ENCODE measurements around the gene TRPV2. TPM values are rescaled to one million over a fixed set of nuclear protein-coding genes. Genes with fewer than 3 reads are reported as not detected.
"Not testable (repeated sequence)": the region's sequence is repeated elsewhere in the genome, so short reads cannot be mapped to it uniquely, and the experiment has no call there.

The TRPV2 gene
- total and polyA plus RNA-seq, 2 experiments from 2014 or later = 1.7 to 3.2 TPM

DNA sequence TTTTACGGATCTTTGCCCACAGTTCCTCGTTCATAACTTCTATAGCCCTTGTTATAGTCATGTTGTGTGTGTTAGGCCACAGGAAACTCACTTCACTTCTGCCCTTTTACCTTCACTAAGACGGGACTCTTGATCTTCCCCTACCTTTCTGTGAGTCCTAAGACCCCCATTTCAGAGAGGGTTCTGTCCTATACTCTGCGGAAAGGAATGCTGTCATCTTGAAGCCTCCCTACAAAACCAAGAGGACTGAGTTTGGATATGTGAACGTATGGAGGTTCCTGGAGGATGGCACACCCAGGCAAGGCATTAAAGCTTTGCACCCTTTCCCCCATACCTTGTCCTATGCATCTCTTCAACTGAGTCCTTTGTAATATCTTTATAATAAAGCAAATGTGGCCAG is 30.8 kb upstream of the TRPV2 start (continued):
- TF ChIP-seq EZH2 (IDR thresholded peaks at IDR 0.05; ENCODE audit: low read depth, unreplicated experiment) (no peak), ZNF114 (CRISPR knock-in tag; IDR thresholded peaks at IDR 0.05) (no peak), STAT1 (IDR thresholded peaks at IDR 0.05; ENCODE audit: unreplicated experiment) (no peak), CREB1 (CRISPR knock-in tag; IDR thresholded peaks at IDR 0.05; ENCODE audit: low read depth) (no peak), ZNF331 (CRISPR knock-in tag; IDR thresholded peaks at IDR 0.05; ENCODE audit: low read depth) (no peak)

DNA sequence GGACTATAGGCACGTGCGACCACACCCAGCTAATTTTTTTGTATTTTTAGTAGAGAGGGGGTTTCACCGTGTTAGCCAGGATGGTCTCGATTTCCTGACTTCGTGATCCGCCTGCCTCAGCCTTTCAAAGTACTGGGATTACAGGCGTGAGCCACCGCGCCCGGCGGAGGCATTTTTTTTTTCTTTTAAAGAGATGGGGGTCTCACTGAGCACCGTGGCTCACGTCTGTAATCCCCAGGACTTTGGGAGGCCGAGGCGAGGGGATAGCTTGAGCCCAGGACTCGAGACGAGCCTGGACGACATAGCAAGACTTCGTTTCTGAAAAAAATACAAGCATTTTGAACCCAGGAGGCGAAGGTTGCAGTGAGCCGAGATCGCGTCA is 29.3 kb upstream of the TRPV2 start:
- H4K20me1 ChIP-seq (replicated peaks; ENCODE audit: insufficient read depth); ATAC-seq; H3K9me3 Mint-ChIP-seq; H3K27me3 ChIP-seq (ENCODE audit: insufficient read depth); H3K9me2 ChIP-seq (ENCODE audit: insufficient read depth); H3K4me1 ChIP-seq (ENCODE audit: insufficient read depth); DNase-seq (ENCODE audit: low spot score): not testable (repeated sequence)
- Histone ChIP-seq H3K27ac (ENCODE audit: low read depth) (peak overlapping the region; percentile 98), H3K4me3 (peak overlapping the region; percentile 52), H2AFZ (peak overlapping the region; percentile 54; the same call in 1 of the 2 replicates), H3K36me3 (ENCODE audit: insufficient read depth) (peaks cover 11% of the 10 kb centered on the region; the same call in 1 of the 2 replicates), H3K4me2 (peak overlapping the region; percentile 61), H3F3A (replicated peaks; ENCODE audit: low read depth) (peaks cover 29% of the 10 kb centered on the region), H3K79me2 (replicated peaks; ENCODE audit: insufficient read depth) (peaks cover 23% of the 10 kb centered on the region)
- H3K4me1 Mint-ChIP-seq = peaks cover 31% of the 10 kb centered on the region
- peak overlapping the region; percentile 98; the same call in 1 of the 2 replicates for H3K27ac Mint-ChIP-seq
- peaks cover 42% of the 10 kb centered on the region for H3K36me3 Mint-ChIP-seq (ENCODE audit: low read depth)
- peak overlapping the region; percentile 85 for H3K4me3 Mint-ChIP-seq
- peaks cover 10% of the 10 kb centered on the region for H3K27me3 Mint-ChIP-seq (ENCODE audit: insufficient read depth, low read depth, poor library complexity)

DNA sequence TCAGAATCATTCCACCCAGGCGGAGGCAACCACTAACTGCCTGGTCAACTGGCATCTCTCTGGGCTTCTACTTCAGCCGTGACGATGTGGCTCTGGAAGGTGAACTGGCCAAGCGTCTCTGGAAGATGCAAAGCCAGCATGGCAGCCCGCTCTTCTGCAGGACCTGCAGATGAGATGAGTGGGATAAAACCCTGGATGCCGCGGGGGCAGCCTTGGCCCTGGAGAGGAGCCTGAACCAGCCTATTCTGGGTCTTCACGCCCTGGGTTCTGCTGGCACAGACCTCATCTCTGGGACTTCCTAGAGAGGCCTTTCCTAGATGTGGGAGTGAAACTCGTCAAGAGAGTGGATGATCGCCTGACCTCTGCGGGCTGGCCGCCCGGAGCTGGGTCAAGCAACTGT is 23.9 kb upstream of the TRPV2 start:
- Histone ChIP-seq H3K79me2 (replicated peaks; ENCODE audit: insufficient read depth) (no peaks in the 10 kb centered on the region; the same call in 1 of the 2 replicates), H4K20me1 (replicated peaks; ENCODE audit: insufficient read depth) (no peaks in the 10 kb centered on the region), H3K27ac (ENCODE audit: low read depth) (no peak overlapping the region), H3K36me3 (ENCODE audit: insufficient read depth) (no peaks in the 10 kb centered on the region), H3K9me2 (ENCODE audit: insufficient read depth) (no peaks in the 10 kb centered on the region), H3F3A (replicated peaks; ENCODE audit: low read depth) (no peaks in the 10 kb centered on the region), H3K4me1 (ENCODE audit: insufficient read depth) (peaks cover 6% of the 10 kb centered on the region; the same call in 1 of the 2 replicates), H3K27me3 (ENCODE audit: insufficient read depth) (no peaks in the 10 kb centered on the region), H3K4me2 (no peak overlapping the region), H3K4me3 (no peak overlapping the region), H2AFZ (no peak overlapping the region)
- peaks cover 9% of the 10 kb centered on the region; the same call in 2 of the 3 replicates for H3K4me1 Mint-ChIP-seq
- no peak overlapping the region for H3K4me3 Mint-ChIP-seq
- H3K36me3 Mint-ChIP-seq (ENCODE audit: low read depth) = peaks cover 9% of the 10 kb centered on the region; the same call in 2 of the 3 replicates
- peaks cover 12% of the 10 kb centered on the region for H3K27me3 Mint-ChIP-seq (ENCODE audit: insufficient read depth, low read depth, poor library complexity)
- no peak overlapping the region for H3K27ac Mint-ChIP-seq
- TF ChIP-seq, protein P1, sequence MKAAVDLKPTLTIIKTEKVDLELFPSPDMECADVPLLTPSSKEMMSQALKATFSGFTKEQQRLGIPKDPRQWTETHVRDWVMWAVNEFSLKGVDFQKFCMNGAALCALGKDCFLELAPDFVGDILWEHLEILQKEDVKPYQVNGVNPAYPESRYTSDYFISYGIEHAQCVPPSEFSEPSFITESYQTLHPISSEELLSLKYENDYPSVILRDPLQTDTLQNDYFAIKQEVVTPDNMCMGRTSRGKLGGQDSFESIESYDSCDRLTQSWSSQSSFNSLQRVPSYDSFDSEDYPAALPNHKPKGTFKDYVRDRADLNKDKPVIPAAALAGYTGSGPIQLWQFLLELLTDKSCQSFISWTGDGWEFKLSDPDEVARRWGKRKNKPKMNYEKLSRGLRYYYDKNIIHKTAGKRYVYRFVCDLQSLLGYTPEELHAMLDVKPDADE (IDR thresholded peaks at IDR 0.05) = no peak
- no peak for TF ChIP-seq EZH2 (IDR thresholded peaks at IDR 0.05; ENCODE audit: low read depth, unreplicated experiment)
- TF ChIP-seq, protein P2, sequence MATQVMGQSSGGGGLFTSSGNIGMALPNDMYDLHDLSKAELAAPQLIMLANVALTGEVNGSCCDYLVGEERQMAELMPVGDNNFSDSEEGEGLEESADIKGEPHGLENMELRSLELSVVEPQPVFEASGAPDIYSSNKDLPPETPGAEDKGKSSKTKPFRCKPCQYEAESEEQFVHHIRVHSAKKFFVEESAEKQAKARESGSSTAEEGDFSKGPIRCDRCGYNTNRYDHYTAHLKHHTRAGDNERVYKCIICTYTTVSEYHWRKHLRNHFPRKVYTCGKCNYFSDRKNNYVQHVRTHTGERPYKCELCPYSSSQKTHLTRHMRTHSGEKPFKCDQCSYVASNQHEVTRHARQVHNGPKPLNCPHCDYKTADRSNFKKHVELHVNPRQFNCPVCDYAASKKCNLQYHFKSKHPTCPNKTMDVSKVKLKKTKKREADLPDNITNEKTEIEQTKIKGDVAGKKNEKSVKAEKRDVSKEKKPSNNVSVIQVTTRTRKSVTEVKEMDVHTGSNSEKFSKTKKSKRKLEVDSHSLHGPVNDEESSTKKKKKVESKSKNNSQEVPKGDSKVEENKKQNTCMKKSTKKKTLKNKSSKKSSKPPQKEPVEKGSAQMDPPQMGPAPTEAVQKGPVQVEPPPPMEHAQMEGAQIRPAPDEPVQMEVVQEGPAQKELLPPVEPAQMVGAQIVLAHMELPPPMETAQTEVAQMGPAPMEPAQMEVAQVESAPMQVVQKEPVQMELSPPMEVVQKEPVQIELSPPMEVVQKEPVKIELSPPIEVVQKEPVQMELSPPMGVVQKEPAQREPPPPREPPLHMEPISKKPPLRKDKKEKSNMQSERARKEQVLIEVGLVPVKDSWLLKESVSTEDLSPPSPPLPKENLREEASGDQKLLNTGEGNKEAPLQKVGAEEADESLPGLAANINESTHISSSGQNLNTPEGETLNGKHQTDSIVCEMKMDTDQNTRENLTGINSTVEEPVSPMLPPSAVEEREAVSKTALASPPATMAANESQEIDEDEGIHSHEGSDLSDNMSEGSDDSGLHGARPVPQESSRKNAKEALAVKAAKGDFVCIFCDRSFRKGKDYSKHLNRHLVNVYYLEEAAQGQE (IDR thresholded peaks at IDR 0.05; ENCODE audit: unreplicated experiment) = no peak
- H3K9me3 Mint-ChIP-seq = no peaks in the 10 kb centered on the region; the same call in 2 of the 3 replicates
- no peak for ATAC-seq
- no peak for DNase-seq (ENCODE audit: low spot score)

DNA sequence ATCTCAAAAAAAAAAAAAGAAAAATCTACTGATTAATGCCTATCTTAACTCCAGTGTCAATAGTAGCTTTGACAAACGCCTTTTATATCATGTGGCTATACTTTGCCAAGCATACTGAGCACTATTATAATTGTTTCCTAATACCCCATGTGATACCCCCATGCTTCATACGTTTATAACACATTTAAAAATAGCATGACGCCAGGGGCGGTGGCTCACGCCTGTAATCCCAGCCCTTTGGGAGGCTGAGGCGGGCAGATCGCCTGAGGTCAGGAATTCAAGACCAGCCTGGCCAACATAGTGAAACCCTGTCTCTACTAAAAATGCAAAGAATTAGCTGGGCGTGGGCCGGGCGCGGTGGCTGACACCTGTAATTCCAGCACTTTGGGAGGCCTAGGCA is 22.9 kb upstream of the TRPV2 start:
- not testable (repeated sequence) for H3K27ac Mint-ChIP-seq; H3K9me2 ChIP-seq (ENCODE audit: insufficient read depth); H3K27me3 ChIP-seq (ENCODE audit: insufficient read depth); H4K20me1 ChIP-seq (replicated peaks; ENCODE audit: insufficient read depth); H3K36me3 Mint-ChIP-seq (ENCODE audit: low read depth); H3K27me3 Mint-ChIP-seq (ENCODE audit: insufficient read depth, low read depth, poor library complexity); H3K27ac ChIP-seq (ENCODE audit: low read depth); H3F3A ChIP-seq (replicated peaks; ENCODE audit: low read depth); H3K4me3 ChIP-seq; ATAC-seq; H3K4me3 Mint-ChIP-seq; DNase-seq (ENCODE audit: low spot score); H3K36me3 ChIP-seq (ENCODE audit: insufficient read depth); H3K79me2 ChIP-seq (replicated peaks; ENCODE audit: insufficient read depth); H3K9me3 Mint-ChIP-seq; H3K4me2 ChIP-seq; H2AFZ ChIP-seq; H3K4me1 ChIP-seq (ENCODE audit: insufficient read depth)
- H3K4me1 Mint-ChIP-seq = peaks cover 12% of the 10 kb centered on the region; the same call in 2 of the 3 replicates

DNA sequence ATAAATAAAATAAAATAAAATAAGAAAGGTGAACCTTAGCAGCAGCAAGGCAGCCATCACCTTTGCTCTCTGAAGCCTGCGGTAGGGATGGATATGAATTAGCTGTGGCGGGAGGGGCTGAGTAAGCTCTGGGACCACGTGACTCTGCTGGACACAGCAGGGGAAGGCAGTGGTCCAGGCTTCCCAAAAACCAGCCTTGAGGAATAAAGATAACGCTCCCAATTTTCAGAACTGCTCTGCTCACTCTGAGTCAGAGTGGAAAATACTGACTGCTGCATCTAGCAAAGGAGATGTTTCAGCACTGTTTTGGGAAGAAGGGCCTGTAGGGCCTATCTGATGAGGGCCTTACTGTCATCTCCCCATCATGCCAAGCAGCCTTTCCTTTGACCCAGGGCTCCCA is 19.5 kb upstream of the TRPV2 start:
- H3K36me3 Mint-ChIP-seq (ENCODE audit: low read depth); H3K27me3 Mint-ChIP-seq (ENCODE audit: insufficient read depth, low read depth, poor library complexity); H4K20me1 ChIP-seq (replicated peaks; ENCODE audit: insufficient read depth); H3K27ac ChIP-seq (ENCODE audit: low read depth); H3K79me2 ChIP-seq (replicated peaks; ENCODE audit: insufficient read depth); ATAC-seq; H3K4me3 ChIP-seq; H3K4me2 ChIP-seq; H3K9me3 Mint-ChIP-seq; H3K9me2 ChIP-seq (ENCODE audit: insufficient read depth); DNase-seq (ENCODE audit: low spot score); H2AFZ ChIP-seq; H3K36me3 ChIP-seq (ENCODE audit: insufficient read depth); H3F3A ChIP-seq (replicated peaks; ENCODE audit: low read depth); H3K27me3 ChIP-seq (ENCODE audit: insufficient read depth); H3K4me3 Mint-ChIP-seq: not testable (repeated sequence)
- H3K27ac Mint-ChIP-seq = peak overlapping the region; percentile 44; the same call in 1 of the 2 replicates
- H3K4me1 ChIP-seq (ENCODE audit: insufficient read depth) = peaks cover 19% of the 10 kb centered on the region
- peaks cover 21% of the 10 kb centered on the region for H3K4me1 Mint-ChIP-seq

All from GM23338 (cell line).